Measurements from ENCODE around the gene MGST2.

GRCh38 chr4:139728840-139729239 lies 63.2 kb downstream of the MGST2 start:
- no peak for TF ChIP-seq EZH2 (IDR thresholded peaks at IDR 0.05; ENCODE audit: low read depth)
- TF ChIP-seq, protein P1, sequence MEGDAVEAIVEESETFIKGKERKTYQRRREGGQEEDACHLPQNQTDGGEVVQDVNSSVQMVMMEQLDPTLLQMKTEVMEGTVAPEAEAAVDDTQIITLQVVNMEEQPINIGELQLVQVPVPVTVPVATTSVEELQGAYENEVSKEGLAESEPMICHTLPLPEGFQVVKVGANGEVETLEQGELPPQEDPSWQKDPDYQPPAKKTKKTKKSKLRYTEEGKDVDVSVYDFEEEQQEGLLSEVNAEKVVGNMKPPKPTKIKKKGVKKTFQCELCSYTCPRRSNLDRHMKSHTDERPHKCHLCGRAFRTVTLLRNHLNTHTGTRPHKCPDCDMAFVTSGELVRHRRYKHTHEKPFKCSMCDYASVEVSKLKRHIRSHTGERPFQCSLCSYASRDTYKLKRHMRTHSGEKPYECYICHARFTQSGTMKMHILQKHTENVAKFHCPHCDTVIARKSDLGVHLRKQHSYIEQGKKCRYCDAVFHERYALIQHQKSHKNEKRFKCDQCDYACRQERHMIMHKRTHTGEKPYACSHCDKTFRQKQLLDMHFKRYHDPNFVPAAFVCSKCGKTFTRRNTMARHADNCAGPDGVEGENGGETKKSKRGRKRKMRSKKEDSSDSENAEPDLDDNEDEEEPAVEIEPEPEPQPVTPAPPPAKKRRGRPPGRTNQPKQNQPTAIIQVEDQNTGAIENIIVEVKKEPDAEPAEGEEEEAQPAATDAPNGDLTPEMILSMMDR (conservative IDR thresholded peaks at IDR 0.05): no peak
